ENCODE measurements around the gene NBEAL2.

DNA sequence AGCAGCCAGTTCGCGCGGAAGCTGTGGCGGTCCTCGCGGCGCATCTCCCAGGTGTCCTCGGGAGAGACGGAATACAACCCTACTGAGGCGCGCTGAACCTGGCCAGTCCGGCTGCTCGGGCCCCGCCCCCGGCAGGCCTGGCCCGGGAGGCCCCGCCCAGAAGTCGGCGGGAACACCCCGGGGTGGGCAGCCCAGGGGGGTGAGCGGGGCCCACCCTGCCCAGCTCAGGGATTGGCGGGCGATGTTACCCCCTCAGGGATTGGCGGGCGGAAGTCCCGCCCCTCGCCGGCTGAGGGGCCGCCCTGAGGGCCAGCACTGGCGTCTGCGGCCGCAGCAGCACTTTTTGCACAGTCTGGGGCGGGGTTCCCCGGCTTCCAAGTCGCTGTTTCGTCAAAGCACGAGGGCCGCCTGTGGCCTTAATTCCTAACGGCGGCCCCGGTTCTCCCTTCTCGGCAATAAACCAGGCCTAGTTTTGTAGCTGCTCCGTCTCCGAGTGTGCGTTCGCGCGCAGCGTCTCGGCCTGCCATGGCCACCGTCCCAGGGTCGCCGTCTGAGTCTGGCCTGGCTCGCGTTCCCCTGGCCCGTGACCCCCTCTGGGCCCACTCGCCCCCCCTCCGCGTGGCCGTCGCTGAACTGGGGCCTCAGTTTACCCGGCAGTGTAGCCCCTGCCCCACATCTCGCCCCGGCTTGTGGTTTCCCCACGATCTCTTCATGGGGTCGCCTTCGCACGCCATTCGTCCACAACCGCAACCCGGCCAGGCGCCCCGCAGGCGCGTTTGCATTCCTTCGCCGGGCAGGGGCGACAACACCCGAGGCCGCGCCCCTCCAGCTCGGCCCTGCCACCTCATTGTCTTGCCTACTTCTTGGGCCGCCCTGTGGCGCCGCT, 30.0 kb downstream of the NBEAL2 start:
- peak; percentile 80 to 90 (median 90) for TF ChIP-seq POLR2AphosphoS5 (IDR thresholded peaks at IDR 0.05)
- TF ChIP-seq, protein P1, sequence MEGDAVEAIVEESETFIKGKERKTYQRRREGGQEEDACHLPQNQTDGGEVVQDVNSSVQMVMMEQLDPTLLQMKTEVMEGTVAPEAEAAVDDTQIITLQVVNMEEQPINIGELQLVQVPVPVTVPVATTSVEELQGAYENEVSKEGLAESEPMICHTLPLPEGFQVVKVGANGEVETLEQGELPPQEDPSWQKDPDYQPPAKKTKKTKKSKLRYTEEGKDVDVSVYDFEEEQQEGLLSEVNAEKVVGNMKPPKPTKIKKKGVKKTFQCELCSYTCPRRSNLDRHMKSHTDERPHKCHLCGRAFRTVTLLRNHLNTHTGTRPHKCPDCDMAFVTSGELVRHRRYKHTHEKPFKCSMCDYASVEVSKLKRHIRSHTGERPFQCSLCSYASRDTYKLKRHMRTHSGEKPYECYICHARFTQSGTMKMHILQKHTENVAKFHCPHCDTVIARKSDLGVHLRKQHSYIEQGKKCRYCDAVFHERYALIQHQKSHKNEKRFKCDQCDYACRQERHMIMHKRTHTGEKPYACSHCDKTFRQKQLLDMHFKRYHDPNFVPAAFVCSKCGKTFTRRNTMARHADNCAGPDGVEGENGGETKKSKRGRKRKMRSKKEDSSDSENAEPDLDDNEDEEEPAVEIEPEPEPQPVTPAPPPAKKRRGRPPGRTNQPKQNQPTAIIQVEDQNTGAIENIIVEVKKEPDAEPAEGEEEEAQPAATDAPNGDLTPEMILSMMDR (IDR thresholded peaks at IDR 0.05 in 8 of 11, conservative IDR thresholded peaks at IDR 0.05 in 3 of 11): no peak

Data from spleen (tissue), 7 donors.